Uterus (tissue), 4 donors: ENCODE measurements around the gene S100A2. TPM values are rescaled to one million over a fixed set of nuclear protein-coding genes. Genes with fewer than 3 reads are reported as not detected.
A peak's percentile ranks its signal among the peaks of the same experiment; 100 is the strongest.

Experiments
- DNase-seq, 2 donors: peaks; one replicate each; pipeline ENCODE4 v3.0.0-alpha.2; 2019 to 2020
- H3K27ac ChIP-seq, 2 donors: fragments of 200-600 bp; sonication (generic); 1 replicate in 1 of 2; 2 replicates in 1 of 2; pipeline ENCODE4 v1.5.1; 2016 to 2018
- H3K27me3 ChIP-seq, 2 donors: fragments of 200-600 bp; sonication (generic); one replicate each; pipeline ENCODE4 v1.5.1; 2018 to 2019; ENCODE audit warnings: control low read depth in 1 of 2
- H3K36me3 ChIP-seq, 2 donors: fragments of 200-600 bp; sonication (generic); one replicate each; pipeline ENCODE4 v1.5.1; 2019; ENCODE audit warnings: control low read depth in 1 of 2
- H3K4me1 ChIP-seq, 2 donors: fragments of 200-600 bp; sonication (generic); one replicate each; pipeline ENCODE4 v1.5.1; 2018 to 2019; ENCODE audit warnings: control low read depth in 1 of 2
- H3K4me3 ChIP-seq, 2 donors: fragments of 200-600 bp; sonication (generic); 1 replicate in 1 of 2; 2 replicates in 1 of 2; pipeline ENCODE4 v1.5.1; 2018 to 2019; ENCODE audit warnings: mild to moderate bottlenecking in 1 of 2
- H3K9me3 ChIP-seq, 2 donors: fragments of 200-600 bp; sonication (generic); one replicate each; pipeline ENCODE4 v1.5.1; 2019; ENCODE audit warnings: control low read depth in 1 of 2
- CTCF ChIP-seq, 4 experiments: fragments of 200-600 bp in 2 of 4; fragments of 450-650 bp in 2 of 4; sonication (generic) in 2 of 4; IDR thresholded peaks; one replicate each; pipeline ENCODE4 v1.5.1; 2016 to 2019; ENCODE audit warnings: antibody characterized with exemption in 4 of 4, mild to moderate bottlenecking in 2 of 4, moderate library complexity in 1 of 4
- POLR2A ChIP-seq, 2 donors: fragments of 450-650 bp; IDR thresholded peaks; one replicate each; pipeline ENCODE4 v1.6.1; 2016; ENCODE audit warnings: antibody characterized with exemption in 2 of 2, mild to moderate bottlenecking in 1 of 2, moderate library complexity in 1 of 2
- intact Hi-C: fragments of 100-400 bp; cut with DNase I; formaldehyde crosslinking; loops from one replicate; pipeline ENCODE4 v1.15.1; 2023; ENCODE audit warnings: low total_unique reads
- total RNA-seq, 4 donors: library from RNA; depleted of rRNA in 3 of 4; stranded (reverse); fragments of >200 nt in 3 of 4; gene quantifications; one replicate each; pipeline versions ENCODE4 v1.1.0 to v1.2.4, GENCODE V29; 2014 to 2023
- donor health status: DM: yes; HTN: yes; CAD: no.

Gene S100A2
- total RNA-seq, 4 donors from 2014 or later, result 2.1 to 2.7 TPM; not detected in 2

- H3K27ac ChIP-seq, result peak overlapping the region; percentile 99 to 100
- H3K4me1 ChIP-seq, result peaks cover 3 to 4% of the 10 kb centered on the region in 2 donors
- H3K9me3 ChIP-seq, result no peaks in the 10 kb centered on the region
- H3K27me3 ChIP-seq, result no peaks in the 10 kb centered on the region
- intact Hi-C loops, result no loop called here
- no peak for TF ChIP-seq POLR2A (IDR thresholded peaks at IDR 0.05)
- no peak for TF ChIP-seq CTCF (IDR thresholded peaks at IDR 0.05)
- H3K36me3 ChIP-seq, result no peaks in the 10 kb centered on the region
- peak overlapping the region; percentile 82 to 96 for H3K4me3 ChIP-seq
- DNase-seq, result peak in 1 of 2 donors; percentile 65
Measured at GRCh38 chr1:153534226-153534924, 31.3 kb downstream of the S100A2 start.

- no peaks in the 10 kb centered on the region for H3K36me3 ChIP-seq
- peaks cover 3 to 4% of the 10 kb centered on the region in 2 donors for H3K4me1 ChIP-seq
- TF ChIP-seq POLR2A (IDR thresholded peaks at IDR 0.05) (peak in 1 of 2 donors; percentile 16), CTCF (IDR thresholded peaks at IDR 0.05) (no peak)
- intact Hi-C loops, result loop anchor here (2.0 kb wide), 1 partner anchor 35 kb away; no protein-coding TSS in a partner anchor
- peak overlapping the region; percentile 99 to 100 for H3K27ac ChIP-seq
- H3K27me3 ChIP-seq, result no peaks in the 10 kb centered on the region
- H3K9me3 ChIP-seq, result no peaks in the 10 kb centered on the region
- peak; percentile 82 to 91 for DNase-seq
- H3K4me3 ChIP-seq, result peak overlapping the region; percentile 82 to 96
Measured at GRCh38 chr1:153533689-153534201, 31.9 kb downstream of the S100A2 start.

- H3K4me1 ChIP-seq, result peaks cover 3 to 4% of the 10 kb centered on the region in 2 donors
- intact Hi-C loops, result loop anchor here (2.0 kb wide), 1 partner anchor 36 kb away; no protein-coding TSS in a partner anchor
Measured at GRCh38 chr1:153532769-153533599, 32.7 kb downstream of the S100A2 start.

GRCh38 chr1:153532181-153532580, 33.5 kb downstream of the S100A2 start:
- Histone ChIP-seq H3K36me3 (no peaks in the 10 kb centered on the region), H3K27ac (peak overlapping the region; percentile 99 to 100), H3K4me1 (peaks cover 4 to 6% of the 10 kb centered on the region in 2 donors), H3K9me3 (no peaks in the 10 kb centered on the region), H3K4me3 (no peak overlapping the region), H3K27me3 (no peaks in the 10 kb centered on the region)
- no peak for DNase-seq
- intact Hi-C loops, result loop anchor here (2.0 kb wide), 1 partner anchor 37 kb away; no protein-coding TSS in a partner anchor
- TF ChIP-seq CTCF (IDR thresholded peaks at IDR 0.05) (no peak), POLR2A (IDR thresholded peaks at IDR 0.05) (no peak)

More at GRCh38 chr1:153532769-153533599, 32.7 kb downstream of the S100A2 start:
- peak overlapping the region; percentile 82 to 96 for H3K4me3 ChIP-seq
- TF ChIP-seq POLR2A (IDR thresholded peaks at IDR 0.05), result no peak
- TF ChIP-seq CTCF (IDR thresholded peaks at IDR 0.05), result peak; percentile 93 to 95 (median 94)
- no peaks in the 10 kb centered on the region for H3K27me3 ChIP-seq
- peak; percentile 91 to 92 for DNase-seq
- no peaks in the 10 kb centered on the region for H3K36me3 ChIP-seq
- H3K27ac ChIP-seq, result peak overlapping the region; percentile 99 to 100
- no peaks in the 10 kb centered on the region for H3K9me3 ChIP-seq
